A549 (cell line): Measurements from ENCODE around the gene DHPS.

Experiments used
- CTCF ChIP-seq: fragments of >200 bp; sonication (Bioruptor Twin); formaldehyde crosslinking; IDR thresholded peaks from 3 replicates; pipeline ENCODE4 v1.5.1; 2016
- FOSB ChIP-seq: fragments of 250-450 bp; sonication (Bioruptor Pico); IDR thresholded peaks from 2 replicates; pipeline ENCODE4 v1.5.0; 2020; ENCODE audit warnings: mild to moderate bottlenecking, moderate library complexity
- FOSL2 ChIP-seq, 2 experiments: fragments of 450-650 bp in 1 of 2; fragments of >200 bp in 1 of 2; sonication (Bioruptor Twin) in 1 of 2; formaldehyde crosslinking; IDR thresholded peaks; 2 replicates each; pipeline versions ENCODE4 v1.5.0 to v1.6.1; 2016 to 2020; ENCODE audit warnings: mild to moderate bottlenecking in 1 of 2, moderate library complexity in 1 of 2
- JUNB ChIP-seq: fragments of >200 bp; sonication (Bioruptor Twin); formaldehyde crosslinking; IDR thresholded peaks from 2 replicates; pipeline ENCODE4 v1.6.1; 2016
- MAX ChIP-seq: IDR thresholded peaks from 2 replicates; pipeline ENCODE4 v1.6.1; 2012
- MAZ ChIP-seq: fragments of 150-350 bp; IDR thresholded peaks from 2 replicates; pipeline ENCODE4 v1.6.1; 2014; ENCODE audit warnings: antibody characterized with exemption, low read depth, low read length, borderline replicate concordance
- NFE2L2 ChIP-seq: fragments of 150-350 bp; conservative IDR thresholded peaks from 2 replicates; pipeline ENCODE4 v1.6.1; 2014; ENCODE audit warnings: low read length
- POLR2A ChIP-seq: IDR thresholded peaks from 2 replicates; pipeline ENCODE4 v1.6.1; 2012; ENCODE audit warnings: mild to moderate bottlenecking, low read length
- REST ChIP-seq: fragments of 200-600 bp; sonication (generic); IDR thresholded peaks from 2 replicates; pipeline ENCODE4 v1.6.1; 2016; ENCODE audit warnings: antibody characterized with exemption, mild to moderate bottlenecking, moderate library complexity
- USF2 ChIP-seq: fragments of 450-650 bp; IDR thresholded peaks from 2 replicates; pipeline ENCODE4 v1.6.1; 2014; ENCODE audit warnings: antibody characterized with exemption

- TF ChIP-seq CTCF (no peak), USF2 (peak; percentile 93), REST (no peak), JUNB (no peak), POLR2A (peak; percentile 41), NFE2L2 (no peak), MAZ (no peak), MAX (peak; percentile 60), FOSL2 (IDR thresholded peaks at IDR 0.05) (no peak), FOSL2 (CRISPR knock-in tag; IDR thresholded peaks at IDR 0.05) (no peak), FOSB (CRISPR knock-in tag) (peak; percentile 42; the same call in 1 of the 2 replicates)
These were observed at the start of gene DHPS for GRCh38 chr19:12681074-12681987.
